Stimulated activated effector memory CD8-positive, alpha-beta T cell treated with anti-CD3 and anti-CD28 coated beads, Interleukin-12 subunit alpha, Interleukin-12 subunit beta, amount 100 ng/mL, for 72 hours (primary cell): ENCODE data around the gene PPP1R3C.

Source experiments
- ATAC-seq: fragments of 150-1000 bp; cut with Tn5 transposase; 2 replicates; pipeline ENCODE4 v1.10.0; 2021
- DNase-seq, 2 donors: peaks; one replicate each; pipeline ENCODE4 v3.0.0; 2021 to 2022; ENCODE audit warnings: low spot score in 2 of 2
- H3K27ac Mint-ChIP-seq: one replicate; pipeline ENCODE4 v1.8.0; 2022; ENCODE audit warnings: mild to moderate bottlenecking, mixed read lengths
- H3K36me3 Mint-ChIP-seq: one replicate; pipeline ENCODE4 v1.8.0; 2022; ENCODE audit warnings: mild to moderate bottlenecking, mixed read lengths
- H3K4me1 Mint-ChIP-seq: one replicate; pipeline ENCODE4 v1.8.0; 2022; ENCODE audit warnings: mixed read lengths
- H3K4me3 Mint-ChIP-seq: one replicate; pipeline ENCODE4 v1.8.0; 2022; ENCODE audit warnings: mild to moderate bottlenecking, mixed read lengths
- H3K9me3 Mint-ChIP-seq: one replicate; pipeline ENCODE4 v1.8.0; 2022; ENCODE audit warnings: mixed read lengths

Gene PPP1R3C

DNA sequence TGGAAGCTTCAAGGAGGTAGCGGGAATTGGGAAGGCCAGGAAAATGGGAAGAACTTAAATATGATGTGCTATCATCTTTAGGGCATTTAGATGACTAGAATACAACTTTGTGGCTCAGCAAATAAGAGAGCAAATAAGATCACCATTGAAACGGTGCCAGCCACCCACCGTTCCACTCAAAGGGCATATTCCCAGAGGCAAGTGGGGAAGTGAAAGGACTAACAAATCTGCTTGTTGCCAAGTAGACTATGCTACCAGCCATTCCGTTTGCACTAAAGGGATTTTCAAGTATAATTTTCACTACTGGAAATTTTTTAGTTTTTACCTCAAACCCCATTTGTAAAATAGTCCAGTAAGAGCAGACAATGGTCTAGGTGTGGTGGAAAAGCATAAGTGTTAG, 4.0 kb upstream of the PPP1R3C start:
- no peaks in the 10 kb centered on the region for H3K9me3 Mint-ChIP-seq
- no peaks in the 10 kb centered on the region for H3K4me1 Mint-ChIP-seq
- no peaks in the 10 kb centered on the region for H3K36me3 Mint-ChIP-seq
- ATAC-seq (no peak), DNase-seq (no peak)
- H3K27ac Mint-ChIP-seq: no peak overlapping the region
- no peak overlapping the region for H3K4me3 Mint-ChIP-seq

DNA sequence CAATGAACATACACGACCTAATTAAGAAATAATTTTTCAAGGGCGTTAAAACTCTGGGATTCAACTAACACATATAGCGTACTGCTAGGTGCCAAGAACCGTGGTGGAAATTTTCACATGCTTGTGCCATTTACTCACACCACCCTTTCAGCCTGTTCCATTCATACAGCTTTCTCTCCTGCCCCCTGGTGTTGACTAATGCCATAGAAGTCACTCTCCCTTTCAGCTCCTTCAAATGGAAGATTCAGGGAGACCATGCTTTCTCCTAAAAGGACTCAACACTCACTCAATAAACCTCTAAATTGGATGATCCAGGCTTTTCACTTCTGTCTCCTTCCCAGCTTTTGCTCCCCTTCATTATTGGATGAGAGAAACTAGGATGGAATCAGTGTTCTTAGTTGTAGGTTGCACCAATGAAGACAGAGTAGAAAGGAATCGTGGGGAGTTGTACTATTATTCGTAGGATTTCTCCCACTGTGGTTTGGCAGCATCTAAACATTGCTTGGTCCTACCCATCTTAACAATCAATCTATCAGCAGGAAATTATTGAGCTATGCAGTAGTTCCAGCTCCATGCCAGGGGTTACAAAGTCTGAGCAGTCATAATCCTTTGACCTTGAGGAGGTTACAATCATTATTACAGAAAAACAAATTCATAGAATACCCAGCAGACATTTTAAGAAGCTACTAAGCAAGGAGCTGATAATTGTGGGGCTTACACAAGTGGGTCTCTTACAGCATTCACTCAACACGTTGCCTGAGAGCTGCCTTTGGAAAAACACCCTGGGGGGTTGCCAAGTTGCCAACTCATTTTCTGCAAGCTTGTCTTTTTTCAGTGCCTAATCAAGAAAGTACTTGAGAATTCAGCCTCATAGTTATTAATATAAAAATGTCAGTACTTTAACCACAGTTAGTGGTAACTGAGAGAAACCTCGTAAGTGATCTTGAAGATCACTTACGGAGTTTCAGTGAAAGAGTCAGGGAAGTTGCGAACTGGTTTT, 2.8 kb upstream of the PPP1R3C start:
- peak; percentile 24 to 60 for DNase-seq
- no peaks in the 10 kb centered on the region for H3K4me1 Mint-ChIP-seq
- no peak overlapping the region for H3K4me3 Mint-ChIP-seq
- ATAC-seq: peak; percentile 65
- no peaks in the 10 kb centered on the region for H3K36me3 Mint-ChIP-seq
- H3K27ac Mint-ChIP-seq: no peak overlapping the region
- no peaks in the 10 kb centered on the region for H3K9me3 Mint-ChIP-seq

DNA sequence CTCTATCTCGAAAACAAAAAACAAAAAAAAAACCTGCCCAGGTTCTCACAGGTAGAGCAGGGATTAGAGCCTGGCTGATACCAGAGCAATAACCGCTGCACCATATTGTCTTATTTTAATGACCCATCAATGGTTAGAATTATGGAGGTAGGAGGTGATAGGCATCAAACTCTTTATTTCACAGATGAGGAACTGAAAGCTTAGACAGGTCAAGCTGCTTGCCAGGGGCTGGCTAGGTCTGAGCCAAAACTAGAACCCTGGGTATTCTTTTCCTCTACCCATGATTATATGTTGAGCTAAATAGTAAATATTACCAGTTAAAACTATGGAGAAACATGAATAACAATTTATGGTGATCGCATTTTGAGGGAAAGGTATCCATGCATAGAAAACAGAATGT, 2.0 kb upstream of the PPP1R3C start:
- Mint-ChIP-seq H3K27ac (no peak overlapping the region), H3K4me1 (no peaks in the 10 kb centered on the region), H3K9me3 (no peaks in the 10 kb centered on the region), H3K4me3 (no peak overlapping the region), H3K36me3 (no peaks in the 10 kb centered on the region)
- ATAC-seq (no peak), DNase-seq (no peak)

DNA sequence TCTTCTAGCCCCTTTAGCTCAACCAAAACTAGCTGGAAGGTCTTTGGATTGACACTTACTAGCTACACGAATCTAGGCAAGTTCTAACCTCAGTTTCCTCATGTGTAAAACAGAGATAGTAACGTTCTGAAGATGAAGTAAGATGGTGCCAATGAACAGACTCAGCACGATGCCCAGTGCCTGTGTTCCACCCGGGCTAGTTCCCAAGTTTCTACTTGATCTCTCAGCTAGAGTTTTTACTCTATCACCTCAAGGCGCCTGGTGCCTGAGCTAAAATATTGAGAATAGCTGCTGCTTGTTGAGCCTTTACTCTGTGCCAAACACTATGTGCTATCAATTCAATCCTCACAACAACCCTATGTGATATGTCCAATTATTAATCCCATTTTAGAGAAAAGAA, 1.4 kb upstream of the PPP1R3C start:
- no peaks in the 10 kb centered on the region for H3K4me1 Mint-ChIP-seq
- no peaks in the 10 kb centered on the region for H3K9me3 Mint-ChIP-seq
- no peak overlapping the region for H3K4me3 Mint-ChIP-seq
- ATAC-seq: no peak
- no peaks in the 10 kb centered on the region for H3K36me3 Mint-ChIP-seq
- DNase-seq: no peak
- no peak overlapping the region for H3K27ac Mint-ChIP-seq

DNA sequence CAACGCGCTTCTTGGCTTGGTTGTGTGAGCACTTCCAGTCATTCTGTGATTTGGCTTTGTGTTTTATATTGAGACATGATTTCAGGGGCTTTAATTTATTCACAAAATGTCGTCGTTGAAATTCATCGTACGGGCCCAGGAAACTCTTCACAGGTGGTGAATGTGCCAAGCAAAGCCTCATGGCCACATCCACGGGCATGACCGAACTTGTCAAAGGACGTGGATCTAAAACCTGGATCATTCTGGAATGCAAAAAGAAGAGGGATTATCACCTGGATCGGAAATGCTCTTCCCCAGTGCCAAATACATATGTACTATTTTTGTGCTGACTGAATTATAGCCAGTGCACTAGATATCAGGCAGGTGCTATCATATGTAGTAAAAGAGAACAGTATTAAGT, 2.2 kb downstream of the PPP1R3C start:
- Mint-ChIP-seq H3K4me1 (no peaks in the 10 kb centered on the region), H3K27ac (no peak overlapping the region), H3K36me3 (no peaks in the 10 kb centered on the region), H3K4me3 (no peak overlapping the region), H3K9me3 (no peaks in the 10 kb centered on the region)
- no peak for DNase-seq
- no peak for ATAC-seq

DNA sequence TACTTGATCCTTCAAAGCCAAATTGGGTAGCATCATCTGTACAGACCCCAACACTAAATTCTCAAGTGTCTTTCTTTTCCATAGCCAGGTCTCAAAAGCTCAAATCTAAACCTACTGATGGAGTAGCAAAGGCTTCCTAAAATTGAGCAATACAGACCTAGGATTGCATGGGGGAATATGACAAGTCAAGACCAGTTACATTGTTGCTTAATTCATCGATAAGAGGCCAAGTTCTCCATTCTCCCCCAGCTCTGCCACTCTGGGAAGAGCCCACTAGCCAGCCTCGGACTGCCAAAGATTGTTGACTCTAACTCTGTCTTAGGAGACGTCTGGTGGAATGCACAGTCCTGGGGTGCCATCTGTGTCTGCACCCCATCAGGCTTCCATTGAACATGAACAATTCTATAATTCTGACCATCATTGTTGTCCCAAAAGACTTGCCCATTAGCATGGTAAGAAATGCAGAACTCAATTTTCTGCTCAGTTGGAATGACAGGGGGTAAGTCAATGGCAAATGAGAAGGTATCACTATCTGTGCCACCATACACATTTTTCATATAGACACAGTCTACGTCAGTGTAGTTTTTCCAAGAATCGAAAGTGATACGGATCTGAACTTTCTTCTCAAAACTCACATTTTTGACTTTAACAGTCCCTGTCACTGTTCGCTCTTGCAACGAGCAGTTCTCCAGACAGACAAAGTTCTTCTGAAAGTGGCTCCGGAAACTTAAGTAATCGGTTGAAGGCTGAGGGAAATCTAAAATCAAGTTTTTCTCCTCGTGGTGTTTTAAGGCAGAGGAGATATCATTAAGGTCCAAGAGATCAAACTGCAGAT, 2.9 kb downstream of the PPP1R3C start:
- Mint-ChIP-seq H3K9me3 (no peaks in the 10 kb centered on the region), H3K4me3 (no peak overlapping the region), H3K36me3 (no peaks in the 10 kb centered on the region), H3K27ac (no peak overlapping the region), H3K4me1 (no peaks in the 10 kb centered on the region)
- ATAC-seq (no peak), DNase-seq (no peak)

DNA sequence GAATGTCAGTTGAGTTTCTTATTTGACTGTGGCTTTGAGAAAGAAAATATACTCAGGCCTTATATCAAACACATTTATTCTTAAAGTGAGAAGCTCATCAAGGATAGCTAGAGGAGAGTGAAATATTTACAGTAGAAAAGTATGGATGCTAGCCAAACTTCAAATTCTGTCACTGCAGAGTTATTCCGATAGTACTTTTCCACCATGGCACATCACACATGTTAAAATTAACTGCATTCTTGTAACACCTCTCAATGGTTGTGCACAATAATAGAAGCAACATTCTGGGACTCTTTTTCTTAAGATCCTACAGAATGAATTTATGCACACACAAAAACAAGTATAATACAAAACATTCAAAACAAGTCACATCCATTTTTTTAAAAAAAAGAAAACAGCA, 4.5 kb downstream of the PPP1R3C start:
- DNase-seq: no peak
- no peak overlapping the region for H3K4me3 Mint-ChIP-seq
- H3K27ac Mint-ChIP-seq: no peak overlapping the region
- ATAC-seq: no peak
- no peaks in the 10 kb centered on the region for H3K9me3 Mint-ChIP-seq
- no peaks in the 10 kb centered on the region for H3K36me3 Mint-ChIP-seq
- H3K4me1 Mint-ChIP-seq: no peaks in the 10 kb centered on the region

DNA sequence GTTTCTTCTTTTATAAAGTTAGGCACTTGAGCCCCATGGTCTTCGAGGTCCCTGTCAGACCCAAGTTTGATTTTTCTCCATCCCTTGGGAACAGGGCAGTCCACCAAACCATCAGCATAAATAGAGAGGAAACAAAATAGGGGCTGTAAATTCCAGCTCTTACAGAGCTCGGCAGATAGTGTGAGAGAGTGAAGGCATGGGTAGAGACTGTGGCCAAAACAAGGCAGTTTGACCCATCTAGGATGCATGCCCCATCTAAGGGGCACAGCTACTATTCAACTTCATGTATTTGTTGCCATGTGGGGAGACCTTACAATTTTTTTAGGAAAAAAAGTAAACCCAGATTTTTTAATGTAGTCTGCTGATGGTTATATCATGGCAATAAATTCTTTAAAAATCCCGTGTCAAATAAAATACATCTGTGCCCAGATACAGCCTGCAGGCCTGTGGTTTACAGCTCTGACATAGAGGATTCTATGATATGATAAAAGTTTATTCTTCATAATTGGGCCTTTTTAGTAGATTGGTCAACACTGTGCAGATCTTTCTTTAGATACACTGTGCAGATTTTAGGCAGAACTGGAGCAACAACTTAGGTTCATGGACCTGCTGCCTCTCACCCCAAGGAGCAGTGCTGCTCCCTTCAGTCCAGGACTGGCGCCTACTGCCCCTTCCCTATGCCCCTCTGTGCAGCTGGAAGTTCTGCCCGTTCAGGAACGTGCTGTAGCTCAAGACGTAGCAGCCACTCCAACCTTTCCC, 5.3 kb downstream of the PPP1R3C start:
- ATAC-seq (peak; percentile 8), DNase-seq (no peak)
- Mint-ChIP-seq H3K36me3 (no peaks in the 10 kb centered on the region), H3K9me3 (peaks cover 3% of the 10 kb centered on the region), H3K27ac (no peak overlapping the region), H3K4me1 (no peaks in the 10 kb centered on the region), H3K4me3 (no peak overlapping the region)

DNA sequence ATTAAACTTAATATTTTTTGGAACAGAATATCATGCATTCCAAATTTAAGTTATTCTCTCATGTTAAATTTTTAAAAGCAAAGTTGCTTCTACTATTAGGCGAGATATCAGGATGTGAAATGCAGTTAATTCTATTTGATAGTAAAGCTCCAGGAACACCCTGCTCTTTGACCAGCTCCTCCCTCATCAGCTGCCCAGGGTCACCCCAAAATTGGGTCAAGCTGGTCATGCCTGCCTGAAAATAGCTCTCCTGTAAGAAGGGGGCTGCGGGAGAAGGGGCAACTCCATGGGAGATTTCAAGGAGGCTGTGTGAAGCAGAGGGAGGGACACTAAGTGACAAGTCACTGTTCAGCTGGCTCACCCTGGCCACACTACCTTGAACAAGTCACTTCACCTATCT, 5.9 kb downstream of the PPP1R3C start:
- no peaks in the 10 kb centered on the region for H3K4me1 Mint-ChIP-seq
- H3K27ac Mint-ChIP-seq: no peak overlapping the region
- no peak overlapping the region for H3K4me3 Mint-ChIP-seq
- H3K9me3 Mint-ChIP-seq: peaks cover 5% of the 10 kb centered on the region
- DNase-seq (no peak), ATAC-seq (peak; percentile 28)
- no peaks in the 10 kb centered on the region for H3K36me3 Mint-ChIP-seq

DNA sequence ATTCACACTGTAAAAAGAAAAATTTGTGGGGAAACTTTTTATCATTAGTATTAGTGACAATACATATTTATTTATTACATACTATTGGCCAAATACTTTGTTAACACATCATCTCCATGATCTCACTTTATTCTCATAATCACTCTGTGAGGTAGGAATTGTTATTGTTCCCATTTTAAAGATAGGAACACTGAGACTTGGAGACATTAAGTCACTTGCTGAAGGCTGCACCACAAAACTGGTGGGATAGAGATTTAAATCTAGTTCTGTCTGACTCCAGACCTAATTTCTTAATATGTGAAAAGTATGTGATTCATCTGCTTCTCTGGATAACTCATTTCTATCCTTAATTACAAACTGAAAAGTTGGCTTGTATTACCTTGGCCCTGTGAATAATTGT, 8.2 kb downstream of the PPP1R3C start:
- Mint-ChIP-seq H3K4me3 (no peak overlapping the region), H3K4me1 (no peaks in the 10 kb centered on the region), H3K36me3 (no peaks in the 10 kb centered on the region), H3K27ac (no peak overlapping the region), H3K9me3 (peaks cover 5% of the 10 kb centered on the region)
- ATAC-seq (no peak), DNase-seq (no peak)

DNA sequence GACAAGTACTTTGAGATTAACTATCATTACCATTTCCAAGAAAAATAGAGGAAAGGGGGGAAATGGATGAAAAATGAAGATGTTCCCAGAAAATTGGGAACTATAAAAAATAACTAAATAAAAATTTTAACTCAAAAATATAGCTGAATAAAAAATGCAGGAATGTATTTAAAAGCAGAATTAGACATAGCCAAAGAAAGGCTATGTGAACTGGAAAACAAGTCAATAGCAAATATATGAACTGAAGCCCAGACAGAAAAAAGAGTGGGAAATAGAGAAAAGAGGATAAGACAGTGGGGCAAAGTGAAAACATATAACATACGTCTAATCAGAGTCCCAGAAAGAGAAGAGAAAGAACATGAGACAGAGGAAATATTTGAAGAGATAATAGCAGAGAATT, 10.3 kb downstream of the PPP1R3C start:
- H3K36me3 Mint-ChIP-seq: no peaks in the 10 kb centered on the region
- no peak overlapping the region for H3K27ac Mint-ChIP-seq
- peaks cover 5% of the 10 kb centered on the region for H3K9me3 Mint-ChIP-seq
- ATAC-seq (no peak), DNase-seq (no peak)
- no peak overlapping the region for H3K4me3 Mint-ChIP-seq
- H3K4me1 Mint-ChIP-seq: no peaks in the 10 kb centered on the region

DNA sequence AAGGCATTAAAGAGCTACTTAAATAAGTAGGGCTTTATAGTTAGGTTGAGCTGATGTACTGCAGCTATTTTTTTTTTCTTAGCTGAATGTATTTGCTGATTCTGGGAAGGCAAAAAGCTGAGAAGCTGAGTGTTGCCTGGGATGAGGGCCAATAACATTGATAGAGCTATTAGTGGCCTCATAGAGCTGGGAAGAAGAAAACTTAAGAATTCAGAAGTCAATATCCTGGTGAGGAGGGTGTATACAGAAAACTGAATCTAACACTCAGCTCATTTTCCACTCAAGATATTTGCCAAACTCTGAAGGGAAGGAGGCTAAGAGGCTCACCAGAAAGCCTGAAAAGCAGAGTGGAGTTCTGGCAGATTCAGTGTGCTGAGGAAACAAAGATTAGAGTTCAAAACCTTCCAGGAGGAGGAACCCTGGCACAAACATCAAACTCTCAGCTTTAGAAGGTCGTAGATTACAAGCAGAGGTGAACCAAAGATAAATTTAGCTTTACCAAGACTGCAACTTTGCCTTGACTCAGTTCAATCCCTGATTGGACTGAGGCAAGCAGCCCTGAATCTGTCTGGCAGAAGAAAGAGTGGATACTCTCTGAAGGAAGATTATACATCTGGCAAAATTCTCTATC, 11.3 kb downstream of the PPP1R3C start:
- H3K4me3 Mint-ChIP-seq: no peak overlapping the region
- H3K4me1 Mint-ChIP-seq: no peaks in the 10 kb centered on the region
- H3K9me3 Mint-ChIP-seq: peaks cover 5% of the 10 kb centered on the region
- DNase-seq: no peak
- H3K36me3 Mint-ChIP-seq: no peaks in the 10 kb centered on the region
- no peak for ATAC-seq
- no peak overlapping the region for H3K27ac Mint-ChIP-seq

DNA sequence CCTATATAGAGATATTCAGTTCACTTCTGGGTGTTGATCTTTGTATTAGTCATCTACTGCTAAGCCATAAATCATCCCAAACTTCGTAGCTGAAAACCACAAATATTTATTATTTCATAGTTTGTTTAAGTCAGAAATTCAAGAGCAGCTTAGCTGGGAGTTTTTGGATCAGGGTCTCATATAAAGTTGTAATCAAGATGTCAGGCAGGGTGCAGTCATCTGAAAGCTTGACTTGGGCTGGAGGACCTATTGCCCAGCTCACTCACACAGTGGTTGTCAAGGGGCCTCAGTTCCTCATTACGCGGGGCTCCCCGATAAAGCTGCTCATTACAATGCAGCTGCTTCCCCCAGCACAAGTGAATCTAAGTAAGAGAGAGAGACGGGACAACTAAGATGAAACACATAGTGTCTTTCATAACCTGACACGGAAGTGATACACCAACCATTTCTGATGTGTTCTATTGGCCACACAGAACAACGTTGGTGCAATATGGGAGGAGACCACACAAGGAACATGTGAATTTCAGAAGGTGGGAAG, 15.7 kb downstream of the PPP1R3C start:
- DNase-seq: no peak
- Mint-ChIP-seq H3K4me1 (no peaks in the 10 kb centered on the region), H3K4me3 (no peak overlapping the region), H3K36me3 (no peaks in the 10 kb centered on the region), H3K9me3 (no peaks in the 10 kb centered on the region), H3K27ac (no peak overlapping the region)
- no peak for ATAC-seq

DNA sequence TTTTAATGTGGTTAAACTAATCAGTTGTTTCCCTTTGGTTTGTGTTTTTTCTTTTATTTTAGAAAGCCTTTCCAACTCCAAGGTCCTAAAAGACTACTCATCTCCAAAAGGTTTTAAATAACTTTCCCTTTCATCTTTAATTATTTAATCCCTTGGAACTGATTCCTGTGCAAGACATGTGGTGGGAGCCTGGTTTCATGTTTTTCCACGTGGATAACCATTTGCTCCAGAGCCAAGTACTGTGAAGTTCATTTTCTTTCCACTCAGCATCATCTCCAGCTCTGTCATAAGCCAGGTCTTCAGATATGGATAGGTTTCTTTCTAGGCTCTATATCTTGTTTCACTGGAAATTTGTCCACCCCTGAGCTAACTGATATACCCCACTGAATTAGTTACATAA, 16.7 kb downstream of the PPP1R3C start:
- H3K4me3 Mint-ChIP-seq: no peak overlapping the region
- no peak overlapping the region for H3K27ac Mint-ChIP-seq
- H3K9me3 Mint-ChIP-seq: no peaks in the 10 kb centered on the region
- no peak for ATAC-seq
- H3K4me1 Mint-ChIP-seq: no peaks in the 10 kb centered on the region
- H3K36me3 Mint-ChIP-seq: no peaks in the 10 kb centered on the region
- no peak for DNase-seq

DNA sequence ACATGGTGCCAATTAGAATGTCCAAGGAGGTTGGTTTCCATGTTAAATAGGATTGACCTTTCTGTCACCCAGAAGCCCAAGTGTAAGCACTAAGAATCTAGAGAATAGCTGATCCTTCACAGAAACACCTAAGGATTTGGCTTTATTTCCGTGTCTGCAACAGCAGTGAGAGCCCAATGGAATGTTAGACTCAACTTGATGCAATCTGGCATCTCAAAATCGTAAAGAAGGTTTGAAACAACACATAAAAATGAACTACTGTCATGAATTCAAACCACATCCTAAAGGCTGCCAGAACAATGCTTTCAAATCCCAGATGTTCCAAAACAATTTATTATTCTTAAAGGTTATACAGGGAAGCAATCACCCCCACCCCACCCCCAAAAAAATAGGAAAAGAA, 18.6 kb downstream of the PPP1R3C start:
- Mint-ChIP-seq H3K27ac (no peak overlapping the region), H3K36me3 (no peaks in the 10 kb centered on the region), H3K9me3 (no peaks in the 10 kb centered on the region), H3K4me3 (no peak overlapping the region), H3K4me1 (no peaks in the 10 kb centered on the region)
- ATAC-seq (no peak), DNase-seq (no peak)
